Transverse colon (tissue), 4 donors: Measurements from ENCODE around the gene ATRN.

Experiments
- EP300 ChIP-seq: sonication (generic); formaldehyde crosslinking; IDR thresholded peaks from one replicate; pipeline ENCODE4 v1.6.1; 2017; ENCODE audit warnings: antibody characterized with exemption, low read depth
- POLR2A ChIP-seq: fragments of 450-650 bp; IDR thresholded peaks from one replicate; pipeline ENCODE4 v1.6.1; 2016; ENCODE audit warnings: antibody characterized with exemption, mild to moderate bottlenecking, moderate library complexity
- POLR2AphosphoS5 ChIP-seq, 3 donors: sonication (generic); formaldehyde crosslinking; IDR thresholded peaks; one replicate each; pipeline ENCODE4 v1.6.1; 2016; ENCODE audit warnings: antibody characterized with exemption in 3 of 3
- TF ChIP-seq, protein P1 (sequence below), 5 experiments: fragments of 200-600 bp in 3 of 5; fragments of 450-650 bp in 2 of 5; sonication (generic) in 3 of 5; IDR thresholded peaks; 1 replicate in 2 of 5; 2 replicates in 3 of 5; pipeline ENCODE4 v1.5.1; 2016 to 2017; ENCODE audit warnings: antibody characterized with exemption in 5 of 5, inconsistent platforms in 3 of 5, mild to moderate bottlenecking in 2 of 5, moderate library complexity in 1 of 5

DNA sequence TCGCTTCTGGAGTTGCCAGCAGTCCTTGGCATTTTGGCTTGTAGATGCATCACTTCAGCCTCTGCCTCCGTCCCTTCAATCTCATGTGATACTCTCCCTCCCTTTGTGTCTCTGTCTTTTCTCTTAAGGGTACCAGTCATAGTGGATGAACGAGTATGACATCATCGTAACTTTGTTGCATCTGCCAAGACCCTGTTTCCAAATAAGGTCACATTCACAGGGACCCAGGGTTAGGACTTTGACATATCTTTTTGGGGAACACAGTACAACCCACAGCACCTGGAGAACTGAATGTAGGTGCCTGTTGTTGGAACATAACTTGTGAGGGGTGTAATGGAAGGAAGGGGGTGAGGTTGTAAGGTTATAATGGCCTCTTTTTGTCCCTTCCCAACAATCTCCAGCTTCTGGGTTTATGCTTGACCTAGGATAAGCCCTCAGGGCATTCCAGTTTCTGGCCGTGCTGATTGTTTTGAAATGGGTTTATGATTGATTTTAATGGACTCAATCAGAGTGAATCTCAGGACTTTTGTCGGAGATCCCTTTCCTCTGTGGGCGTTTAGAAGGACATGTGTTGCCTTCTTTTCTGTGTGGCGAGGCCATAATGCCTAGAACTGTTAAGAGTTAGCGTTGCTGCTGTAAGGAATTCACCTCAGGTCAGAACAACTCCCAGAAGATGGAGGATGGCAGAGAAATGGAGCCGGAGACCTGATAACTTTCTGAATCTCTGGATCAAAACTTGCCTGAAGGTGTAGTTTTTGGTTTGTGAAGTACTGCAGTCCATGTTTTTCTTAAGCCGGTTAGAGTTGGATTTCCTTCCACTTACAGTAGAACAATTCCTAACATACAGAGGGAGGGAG lies 9.2 kb downstream of the ATRN start:
- TF ChIP-seq, protein P1, sequence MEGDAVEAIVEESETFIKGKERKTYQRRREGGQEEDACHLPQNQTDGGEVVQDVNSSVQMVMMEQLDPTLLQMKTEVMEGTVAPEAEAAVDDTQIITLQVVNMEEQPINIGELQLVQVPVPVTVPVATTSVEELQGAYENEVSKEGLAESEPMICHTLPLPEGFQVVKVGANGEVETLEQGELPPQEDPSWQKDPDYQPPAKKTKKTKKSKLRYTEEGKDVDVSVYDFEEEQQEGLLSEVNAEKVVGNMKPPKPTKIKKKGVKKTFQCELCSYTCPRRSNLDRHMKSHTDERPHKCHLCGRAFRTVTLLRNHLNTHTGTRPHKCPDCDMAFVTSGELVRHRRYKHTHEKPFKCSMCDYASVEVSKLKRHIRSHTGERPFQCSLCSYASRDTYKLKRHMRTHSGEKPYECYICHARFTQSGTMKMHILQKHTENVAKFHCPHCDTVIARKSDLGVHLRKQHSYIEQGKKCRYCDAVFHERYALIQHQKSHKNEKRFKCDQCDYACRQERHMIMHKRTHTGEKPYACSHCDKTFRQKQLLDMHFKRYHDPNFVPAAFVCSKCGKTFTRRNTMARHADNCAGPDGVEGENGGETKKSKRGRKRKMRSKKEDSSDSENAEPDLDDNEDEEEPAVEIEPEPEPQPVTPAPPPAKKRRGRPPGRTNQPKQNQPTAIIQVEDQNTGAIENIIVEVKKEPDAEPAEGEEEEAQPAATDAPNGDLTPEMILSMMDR (IDR thresholded peaks at IDR 0.05) = no peak
- no peak for TF ChIP-seq POLR2A
- TF ChIP-seq EP300 = no peak
- TF ChIP-seq POLR2AphosphoS5 (IDR thresholded peaks at IDR 0.05) = no peak
